NOMO-1 (cell line): ENCODE measurements around the gene PRKCZ.

Source experiments
- DNase-seq, 2 experiments: peaks; one replicate each; lab custom pipeline; 2025; ENCODE audit not compliant: unreplicated experiment in 2 of 2; lab: John Stamatoyannopoulos, UW

Gene PRKCZ

DNA sequence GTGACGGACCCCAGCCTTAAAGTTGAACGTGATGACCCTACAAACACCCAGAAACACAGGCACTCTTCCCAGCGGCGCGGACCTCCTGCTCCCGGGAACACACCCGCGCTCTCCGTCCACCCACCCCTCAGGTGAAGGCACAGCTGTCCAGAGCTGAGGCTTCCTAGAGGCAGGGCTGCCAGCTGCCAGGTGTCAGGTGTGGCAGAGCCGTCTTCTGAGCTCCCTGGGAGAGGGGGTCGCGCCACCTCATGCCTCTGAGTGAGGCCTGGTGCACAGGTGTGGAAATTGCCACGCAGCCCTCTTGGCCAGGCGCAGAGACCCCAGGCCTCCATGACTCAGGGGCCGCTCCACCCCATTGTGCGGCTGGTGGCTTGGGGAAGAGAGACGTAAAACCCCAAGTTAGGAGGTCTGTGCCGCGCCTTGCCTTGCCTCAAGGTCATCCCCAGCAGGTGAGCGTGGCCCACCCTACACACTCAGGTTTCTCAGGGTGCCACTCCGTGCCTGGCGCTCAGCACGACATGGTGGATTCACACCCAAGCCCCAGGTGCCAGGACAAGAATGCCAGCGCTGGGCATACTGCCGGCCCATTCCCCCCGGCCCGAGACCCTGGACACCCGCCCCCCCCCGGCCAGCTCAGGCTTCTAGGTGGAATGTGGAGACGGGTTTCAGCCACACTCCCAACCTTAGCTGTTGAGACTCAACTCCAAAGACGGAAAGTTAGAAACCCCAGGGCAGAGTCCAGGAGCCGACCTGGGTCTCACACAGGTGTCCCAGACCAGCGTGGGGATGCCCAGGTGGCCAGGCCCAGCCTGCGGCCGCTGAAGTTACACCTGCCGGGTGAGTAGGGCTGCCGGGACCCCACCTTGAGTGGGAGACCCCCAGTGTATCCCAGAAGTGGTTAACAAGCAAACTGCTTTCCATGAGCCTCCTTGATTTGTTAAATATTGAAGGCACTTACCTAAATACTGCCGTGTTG lies 136.0 kb downstream of the PRKCZ start:
- no peak for DNase-seq

DNA sequence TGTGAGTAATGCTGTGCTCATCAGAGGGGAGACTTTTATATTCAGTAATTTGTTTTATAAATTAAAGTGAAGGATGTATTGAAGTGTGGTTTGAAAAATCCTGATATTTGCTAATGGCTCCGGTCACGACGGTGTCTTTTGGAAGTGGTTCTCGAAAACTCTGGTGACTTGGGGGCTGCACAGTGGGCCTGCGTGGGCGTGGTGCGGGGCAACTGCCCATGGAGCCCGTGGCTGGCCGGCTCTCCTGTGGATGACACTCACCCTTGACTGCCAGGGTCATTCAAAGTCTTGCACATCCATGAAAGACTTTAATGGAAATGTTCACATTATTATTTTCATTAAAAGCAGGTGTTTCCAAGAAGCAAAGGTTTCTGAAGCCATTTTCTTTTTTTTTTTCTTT lies 136.7 kb downstream of the PRKCZ start:
- DNase-seq, result no peak

- DNase-seq, result no peak
Observed at GRCh38 chr1:2187619-2188018, 137.4 kb downstream of the PRKCZ start.

GRCh38 chr1:2188336-2188735 lies 138.1 kb downstream of the PRKCZ start:
- DNase-seq, result no peak

- peak; percentile 72 to 73 for DNase-seq
Observed at GRCh38 chr1:2189459-2190425, 139.5 kb downstream of the PRKCZ start.

DNA sequence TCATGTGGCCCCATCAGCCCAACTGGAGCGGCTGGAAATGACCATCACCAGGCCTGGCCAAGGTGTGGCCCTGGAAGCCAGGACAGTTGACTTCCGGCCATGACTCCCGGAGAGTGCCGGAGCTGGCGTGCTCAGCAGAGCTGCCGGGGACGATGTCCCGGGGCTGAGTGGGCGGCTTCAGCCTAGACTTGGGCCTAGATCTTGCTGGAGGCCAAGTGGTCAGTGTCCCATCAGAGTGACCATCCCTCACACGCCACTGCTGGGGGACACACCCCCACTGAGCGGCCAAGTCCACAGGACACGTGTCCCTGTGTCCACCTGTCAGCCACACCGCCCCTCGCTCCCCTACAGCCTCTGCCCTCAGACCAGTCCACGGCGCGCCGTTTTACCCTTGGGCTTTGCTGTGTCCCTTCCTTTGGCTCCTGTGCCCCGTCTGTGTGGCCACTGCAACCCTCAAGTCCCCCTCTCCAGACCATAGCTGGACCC lies 140.3 kb downstream of the PRKCZ start:
- no peak for DNase-seq

GRCh38 chr1:2192031-2192995 lies 142.1 kb downstream of the PRKCZ start:
- no peak for DNase-seq

GRCh38 chr1:2193514-2194281 lies 143.5 kb downstream of the PRKCZ start:
- no peak for DNase-seq

DNA sequence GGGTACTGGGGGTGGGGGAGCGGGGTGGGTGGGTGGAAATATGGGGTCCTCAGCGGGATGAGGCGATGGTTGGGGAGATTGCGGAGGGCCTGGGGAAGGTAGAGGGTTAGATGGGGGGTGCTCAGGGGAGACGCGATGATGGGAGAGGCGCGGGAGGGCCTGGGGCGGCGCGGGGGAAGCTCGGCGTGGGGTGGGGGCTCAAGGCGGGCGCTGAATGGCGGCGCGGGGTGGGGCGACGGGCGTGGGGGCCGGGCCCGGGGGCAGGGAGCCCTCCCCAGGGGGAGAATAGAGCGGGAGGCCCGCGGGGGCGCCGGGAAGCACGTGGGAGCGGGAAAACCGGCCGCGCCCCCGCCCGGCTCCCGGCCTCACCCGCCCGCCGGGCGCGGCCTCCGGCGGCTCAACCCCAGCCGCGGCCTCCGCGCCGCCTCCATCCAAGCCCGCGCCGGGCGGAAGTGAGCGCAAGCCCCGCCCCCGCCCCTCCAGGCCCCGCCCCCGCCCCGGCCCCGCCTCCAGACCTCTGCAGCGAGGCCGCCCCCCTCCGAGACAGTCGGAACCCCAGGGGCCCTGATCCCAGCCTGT lies 144.2 kb downstream of the PRKCZ start, which contains the start of gene FAAP20:
FAAP20 (minus strand) TSS at position 454 of the 579 bp plus-strand sequence; CDS start at position 431, 23 bp downstream.
- DNase-seq, result peak; percentile 45 to 65

- DNase-seq, result peak; percentile 81 to 82
Observed at GRCh38 chr1:2194898-2195673, 144.9 kb downstream of the PRKCZ start.

GRCh38 chr1:2195785-2196184 lies 145.6 kb downstream of the PRKCZ start:
- DNase-seq, result no peak

- DNase-seq, result no peak
Observed at GRCh38 chr1:2196901-2197638, 146.9 kb downstream of the PRKCZ start.

DNA sequence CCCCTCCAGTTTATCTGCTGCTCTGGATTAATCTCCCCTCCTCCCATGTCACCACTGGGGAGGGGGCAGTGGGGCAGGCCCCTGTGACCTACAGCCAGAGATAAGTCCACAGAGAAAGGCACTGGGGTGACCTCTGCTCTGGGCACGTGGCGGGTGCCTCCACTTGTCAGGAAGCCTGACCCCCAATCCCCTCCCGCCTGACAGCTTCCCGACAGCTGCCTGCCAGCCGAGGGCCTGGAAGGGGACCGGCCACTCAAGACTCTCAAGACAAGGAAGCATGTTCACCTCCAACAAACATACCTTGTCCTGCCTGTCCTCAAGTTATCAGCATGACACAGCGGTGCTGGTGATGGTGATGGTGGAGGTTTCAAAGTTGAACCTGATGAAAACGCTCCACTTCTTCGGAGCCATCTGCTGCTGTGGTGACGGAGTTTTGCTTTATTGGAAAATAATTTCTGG lies 147.5 kb downstream of the PRKCZ start:
- DNase-seq, result no peak

DNA sequence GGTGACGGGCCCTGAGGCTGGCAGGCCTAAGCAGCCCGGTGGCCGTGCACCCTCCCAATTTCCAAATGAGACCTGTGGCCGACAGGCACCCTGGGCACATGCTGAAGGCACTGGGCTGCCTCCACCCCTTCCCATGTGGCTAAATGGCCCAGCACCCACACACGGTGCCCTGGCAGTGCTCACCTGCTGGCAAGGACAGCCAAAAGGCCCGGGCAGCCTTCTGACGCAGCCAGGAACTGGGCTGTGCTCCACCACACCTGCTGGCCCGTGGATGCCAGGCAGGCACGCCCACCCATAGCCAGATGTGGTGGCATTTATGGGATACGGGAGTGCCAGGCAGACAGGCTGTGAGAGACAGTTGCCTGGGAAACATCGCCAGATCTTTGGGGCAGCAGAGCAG lies 148.4 kb downstream of the PRKCZ start:
- no peak for DNase-seq

GRCh38 chr1:2199042-2199810 lies 149.0 kb downstream of the PRKCZ start:
- peak; percentile 61 to 79 for DNase-seq

DNA sequence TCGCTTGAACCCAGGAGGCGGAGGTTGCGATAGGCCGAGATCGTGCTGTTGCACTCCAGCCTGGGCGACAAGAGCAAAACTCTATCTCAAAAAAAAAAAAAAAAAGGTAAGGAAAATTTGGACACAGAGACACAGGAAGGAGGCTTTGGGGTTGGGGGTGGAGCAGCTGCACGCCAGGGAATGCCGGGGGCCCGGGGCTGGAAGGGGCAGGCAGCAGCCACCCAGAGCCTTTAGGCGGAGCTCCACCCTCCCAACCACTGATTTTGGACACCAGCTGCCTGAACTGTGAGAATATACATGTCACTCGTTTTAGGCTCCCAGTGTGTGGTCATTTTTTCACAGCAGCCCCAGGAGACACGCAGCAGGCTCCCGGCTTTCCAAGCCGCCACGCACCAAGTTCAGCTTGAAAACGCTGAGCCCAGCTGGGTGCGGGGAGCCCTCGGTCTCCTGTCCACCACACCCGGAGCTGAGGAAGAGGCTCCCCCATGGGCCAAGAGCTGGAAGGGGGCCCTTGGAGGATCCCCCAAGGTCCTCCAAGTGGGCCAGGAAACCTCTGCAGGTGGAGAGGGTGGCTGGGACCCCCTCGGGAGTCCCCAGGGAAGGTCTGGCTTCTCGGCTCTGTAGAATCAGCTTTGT lies 150.2 kb downstream of the PRKCZ start:
- no peak for DNase-seq
